H1 (cell line): ENCODE data around the gene SDHAF2. TPM values are rescaled to one million over a fixed set of nuclear protein-coding genes. Genes with fewer than 3 reads are reported as not detected.

Experiments
- CTCF ChIA-PET: fragments of 300-600 bp; sonication (Branson Sonifier 250); formaldehyde crosslinking; loops from one replicate; lab custom pipeline; 2021; ENCODE audit not compliant: partially characterized antibody; lab: Charles Lee
- POLR2A ChIA-PET: fragments of 300-600 bp; sonication (Branson Sonifier 250); formaldehyde crosslinking; loops from one replicate; lab custom pipeline; 2021; ENCODE audit warnings: inconsistent platforms; ENCODE audit not compliant: partially characterized antibody; lab: Charles Lee
- DNase-seq, 2 experiments: peaks; one replicate each; pipeline versions ENCODE4 v3.0.0 to v3.0.0-alpha.2; 2010 to 2022; ENCODE audit warnings: low spot score in 2 of 2, low read depth in 1 of 2, mixed read lengths in 1 of 2
- FAIRE-seq: peaks from 2 replicates; lab custom pipeline; 2011; peaks lifted over from hg19 to GRCh38; lab: Jason Lieb, UNC
- H2AFZ ChIP-seq: 2 replicates; pipeline ENCODE4 v1.8.1; 2012; ENCODE audit warnings: low read length, inconsistent platforms
- H2AK5ac ChIP-seq: 2 replicates; pipeline ENCODE4 v1.6.1; 2013; ENCODE audit warnings: low read depth, low read length
- H2BK120ac ChIP-seq: replicated peaks from 2 replicates; pipeline ENCODE3; 2013; ENCODE audit warnings: low read depth, low read length, inconsistent platforms
- H2BK12ac ChIP-seq: 2 replicates; pipeline ENCODE4 v1.6.1; 2013; ENCODE audit warnings: low read depth, low read length
- H2BK15ac ChIP-seq: 2 replicates; pipeline ENCODE4 v1.6.1; 2013; ENCODE audit warnings: low read length
- H2BK20ac ChIP-seq: 2 replicates; pipeline ENCODE4 v1.6.1; 2013; ENCODE audit warnings: low read length
- H2BK5ac ChIP-seq: 2 replicates; pipeline ENCODE4 v1.6.1; 2013; ENCODE audit warnings: low read depth, low read length
- H3K14ac ChIP-seq: 2 replicates; pipeline ENCODE4 v1.6.1; 2013; ENCODE audit warnings: inconsistent platforms; ENCODE audit not compliant: insufficient read length
- H3K18ac ChIP-seq: 2 replicates; pipeline ENCODE4 v1.6.1; 2013; ENCODE audit warnings: low read length; ENCODE audit errors: extremely low read depth
- H3K23ac ChIP-seq: 2 replicates; pipeline ENCODE4 v1.6.1; 2013; ENCODE audit warnings: inconsistent platforms; ENCODE audit not compliant: insufficient read length
- H3K23me2 ChIP-seq: 2 replicates; pipeline ENCODE4 v1.6.1; 2013; ENCODE audit warnings: low read depth, low read length
- H3K27ac ChIP-seq: 2 replicates; pipeline ENCODE4 v1.6.1; 2011; ENCODE audit warnings: low read depth, low read length, inconsistent platforms
- H3K27me3 ChIP-seq, 4 experiments: replicated peaks in 1 of 4; 1 replicate in 1 of 4; 2 replicates in 3 of 4; pipeline versions ENCODE4 v1.6.1 to v1.8.1; 2011 to 2013; ENCODE audit warnings: low read length in 3 of 4, mild to moderate bottlenecking in 3 of 4, inconsistent platforms in 2 of 4, mixed read lengths in 2 of 4, moderate library complexity in 1 of 4; ENCODE audit not compliant: control insufficient read depth in 3 of 4, insufficient read depth in 3 of 4; ENCODE audit errors: extremely low read depth in 1 of 4
- H3K36me3 ChIP-seq, 4 experiments: 2 replicates each; pipeline versions ENCODE4 v1.6.1 to v1.8.1; 2011 to 2013; ENCODE audit warnings: mild to moderate bottlenecking in 4 of 4, low read length in 3 of 4, moderate library complexity in 2 of 4, control low read depth in 1 of 4, inconsistent platforms in 1 of 4; ENCODE audit not compliant: insufficient read depth in 4 of 4, control insufficient read depth in 2 of 4
- H3K4ac ChIP-seq: replicated peaks from 2 replicates; pipeline ENCODE3; 2013; ENCODE audit warnings: low read length, low read depth, mixed read lengths, inconsistent platforms; ENCODE audit not compliant: insufficient read length
- H3K4me1 ChIP-seq, 4 experiments: replicated peaks in 1 of 4; 1 replicate in 1 of 4; 2 replicates in 3 of 4; pipeline versions ENCODE4 v1.6.1 to v1.8.1; 2011 to 2013; ENCODE audit warnings: low read length in 3 of 4, inconsistent platforms in 2 of 4, mixed read lengths in 1 of 4; ENCODE audit not compliant: insufficient read depth in 4 of 4, control insufficient read depth in 3 of 4
- H3K4me2 ChIP-seq, 2 experiments: 2 replicates each; pipeline versions ENCODE4 v1.6.1 to v1.8.1; 2011 to 2013; ENCODE audit warnings: low read depth in 2 of 2, low read length in 2 of 2, control low read depth in 1 of 2, inconsistent platforms in 1 of 2, mild to moderate bottlenecking in 1 of 2; ENCODE audit not compliant: insufficient read depth in 1 of 2
- H3K4me3 ChIP-seq, 4 experiments: fragments of 200-600, 300-600 bp in 1 of 4; sonication (generic), shearing (Covaris generic), sonication (Bioruptor Twin) in 1 of 4; 2 replicates each; pipeline versions ENCODE4 v1.5.1 to v1.8.1; 2011 to 2016; ENCODE audit warnings: low read length in 4 of 4, low read depth in 3 of 4, control low read depth in 2 of 4, inconsistent platforms in 2 of 4, mild to moderate bottlenecking in 2 of 4, mixed read lengths in 1 of 4, moderate library complexity in 1 of 4; ENCODE audit not compliant: insufficient read depth in 2 of 4; ENCODE audit errors: extremely low read depth in 1 of 4
- H3K56ac ChIP-seq: replicated peaks from 2 replicates; pipeline ENCODE3; 2013; ENCODE audit warnings: low read depth, mild to moderate bottlenecking, mixed read lengths, low read length, inconsistent platforms; ENCODE audit not compliant: insufficient read length
- H3K79me1 ChIP-seq: 2 replicates; pipeline ENCODE4 v1.6.1; 2013; ENCODE audit warnings: low read depth, low read length, control low read depth
- H3K79me2 ChIP-seq, 2 experiments: 2 replicates each; pipeline versions ENCODE4 v1.6.1 to v1.8.1; 2012 to 2013; ENCODE audit warnings: low read length in 2 of 2, mild to moderate bottlenecking in 2 of 2, inconsistent platforms in 1 of 2; ENCODE audit not compliant: insufficient read depth in 2 of 2, control insufficient read depth in 1 of 2
- H3K9ac ChIP-seq, 4 experiments: replicated peaks in 1 of 4; 1 replicate in 1 of 4; 2 replicates in 3 of 4; pipeline versions ENCODE4 v1.6.1 to v1.8.1; 2011 to 2013; ENCODE audit warnings: low read depth in 3 of 4, low read length in 3 of 4, control low read depth in 2 of 4, mild to moderate bottlenecking in 2 of 4, moderate library complexity in 2 of 4, inconsistent platforms in 1 of 4; ENCODE audit errors: extremely low read depth in 1 of 4
- H3K9me3 ChIP-seq, 2 experiments: 2 replicates each; pipeline versions ENCODE4 v1.6.1 to v1.8.1; 2012 to 2013; ENCODE audit warnings: mild to moderate bottlenecking in 2 of 2, moderate library complexity in 2 of 2, control low read depth in 1 of 2, inconsistent platforms in 1 of 2, low read depth in 1 of 2, low read length in 1 of 2, mixed read lengths in 1 of 2; ENCODE audit not compliant: insufficient read depth in 2 of 2
- H4K20me1 ChIP-seq, 2 experiments: replicated peaks in 1 of 2; 2 replicates each; pipeline versions ENCODE3 to v1.8.1; 2011 to 2013; ENCODE audit warnings: inconsistent platforms in 2 of 2, low read length in 2 of 2, mild to moderate bottlenecking in 1 of 2; ENCODE audit not compliant: insufficient read depth in 2 of 2, control insufficient read depth in 1 of 2
- H4K5ac ChIP-seq: 2 replicates; pipeline ENCODE4 v1.6.1; 2013; ENCODE audit warnings: low read length, low read depth, mixed read lengths, inconsistent platforms; ENCODE audit not compliant: insufficient read length
- H4K8ac ChIP-seq: 2 replicates; pipeline ENCODE4 v1.8.0; 2013; ENCODE audit warnings: mild to moderate bottlenecking, moderate library complexity, low read length, inconsistent platforms; ENCODE audit not compliant: insufficient read depth; ENCODE audit errors: extremely low read depth
- H4K91ac ChIP-seq: replicated peaks from 2 replicates; pipeline ENCODE3; 2013; ENCODE audit warnings: low read length, mixed read lengths, inconsistent platforms; ENCODE audit not compliant: insufficient read length
- ASH2L ChIP-seq: fragments of 200-600, 300-600 bp; sonication (generic); IDR thresholded peaks from one replicate; pipeline ENCODE4 v1.7.1; 2017; ENCODE audit warnings: low read length
- EZH2 ChIP-seq: fragments of 200-600 bp; sonication (generic); IDR thresholded peaks from 2 replicates; pipeline ENCODE4 v1.7.1; 2012; ENCODE audit warnings: low read depth, mild to moderate bottlenecking, moderate library complexity, low read length, inconsistent platforms; ENCODE audit not compliant: severe bottlenecking
- FOSL1 ChIP-seq: IDR thresholded peaks from 2 replicates; pipeline ENCODE4 v1.6.1; 2011; ENCODE audit warnings: mild to moderate bottlenecking, low read depth, low read length, moderate library complexity; ENCODE audit not compliant: insufficient read depth
- JUN ChIP-seq: IDR thresholded peaks from 2 replicates; pipeline ENCODE4 v1.6.1; 2011; ENCODE audit warnings: low read depth, mild to moderate bottlenecking, improper control_type of control experiment, low read length
- POLR2AphosphoS5 ChIP-seq: IDR thresholded peaks from 2 replicates; pipeline ENCODE4 v1.6.1; 2011; ENCODE audit warnings: low read depth, low read length
- SAP30 ChIP-seq: fragments of 300-600 bp; sonication (generic); IDR thresholded peaks from 2 replicates; pipeline ENCODE4 v1.7.1; 2012; ENCODE audit warnings: low read length, moderate library complexity, mild to moderate bottlenecking, inconsistent platforms; ENCODE audit not compliant: insufficient read depth, insufficient replicate concordance
- SP4 ChIP-seq: IDR thresholded peaks from 2 replicates; pipeline ENCODE4 v1.6.1; 2012; ENCODE audit warnings: low read length, inconsistent platforms
- SRF ChIP-seq: IDR thresholded peaks from 2 replicates; pipeline ENCODE4 v1.6.1; 2011; ENCODE audit warnings: mild to moderate bottlenecking, low read depth, low read length, moderate library complexity
- USF2 ChIP-seq: IDR thresholded peaks from 2 replicates; pipeline ENCODE4 v1.6.1; 2011; ENCODE audit warnings: low read length, improper control_type of control experiment
- YY1 ChIP-seq: IDR thresholded peaks from 2 replicates; pipeline ENCODE4 v1.6.1; 2011; ENCODE audit warnings: low read depth, mild to moderate bottlenecking, low read length
- WGBS, 2 experiments: shearing (Covaris generic) in 1 of 2; methylation state at CpG; one replicate each; pipeline versions ENCODE4 v1.1.6 to v1.1.7; 2013 to 2015; ENCODE audit warnings: low lambda C conversion rate in 2 of 2, mixed read lengths in 2 of 2, inconsistent platforms in 1 of 2, low coverage in 1 of 2, missing lambda C conversion rate in 1 of 2; ENCODE audit not compliant: insufficient replicate concordance in 2 of 2, insufficient coverage in 1 of 2, insufficient read length in 1 of 2; ENCODE audit errors: extremely low coverage in 1 of 2, missing lambda C conversion rate in 1 of 2; 5-methylcytosine and 5-hydroxymethylcytosine counted together
- polyA plus RNA-seq, 7 experiments: library from polyadenylated mRNA; depleted of rRNA in 3 of 7; stranded (reverse) in 5 of 7; unstranded in 2 of 7; fragments of >200 nt in 5 of 7; fragments of 200-250 nt in 2 of 7; gene quantifications; 1 replicate in 5 of 7; 2 replicates in 1 of 7; 4 replicates in 1 of 7; pipeline versions ENCODE4 v1.2.1 to v1.2.3, GENCODE V29; 2011 to 2013; ENCODE audit warnings: missing spikeins in 2 of 7, mixed read lengths in 2 of 7
- total RNA-seq: library from RNA; stranded (reverse); fragmentation: NEBNext Ultra II Directional; extraction: Animal tissue kit (Norgen Biotek cat#: 25700); gene quantifications from 2 replicates; pipeline ENCODE4 v1.2.1, GENCODE V29; 2021

The SDHAF2 gene
- total and polyA plus RNA-seq, 2 of the 8 experiments (the other 6 are each of a cell fraction or from before 2014, with no cell fraction given), result 41.0 to 114 TPM

- H3K36me3 ChIP-seq, result no peaks in the 10 kb centered on the region; a peak in 1 of 8 replicates
- no peaks in the 10 kb centered on the region; the same call in 1 of the 2 replicates for H3K23me2 ChIP-seq
- 83% methylated on average over 5 of the region's 5 CpGs; no CpG with 5 or more reads in 1 of the 2 experiments for WGBS, 2 experiments
- ChIA-PET POLR2A (interaction anchor here (1.0 to 1.5 kb wide), 3 partner anchors 9 to 30 kb away, joined by 3 to 4 read pairs (median 4); no protein-coding TSS in a partner anchor), CTCF (interaction anchor here (1.2 to 57.8 kb wide), 7 partner anchors 9 to 152 kb away, joined by 3 to 2106 read pairs (median 6); partner anchors contain the start of gene LRRC10B)
- H3K4ac ChIP-seq, result no peak overlapping the region
- H3K4me1 ChIP-seq, result peaks cover 0 to 26% (median 21%) of the 10 kb centered on the region in 4 experiments; a peak in 6 of 7 replicates
- H3K14ac ChIP-seq, result no peak overlapping the region
- H2AFZ ChIP-seq, result no peak overlapping the region
- no peaks in the 10 kb centered on the region for H4K20me1 ChIP-seq
- FAIRE-seq (no peak), DNase-seq (no peak)
- H3K18ac ChIP-seq, result no peak overlapping the region
- no peak overlapping the region for H4K5ac ChIP-seq
- H3K9me3 ChIP-seq, result no peaks in the 10 kb centered on the region
- no peak overlapping the region for H2BK5ac ChIP-seq
- no peak overlapping the region for H4K91ac ChIP-seq
- no peak overlapping the region for H2BK12ac ChIP-seq
- H3K79me2 ChIP-seq, result no peaks in the 10 kb centered on the region
- H3K27me3 ChIP-seq, result 0 out of 7 replicates have a peak, but pooled peaks cover 0 to 2% (median 0%) of the 10 kb centered on the region in 4 experiments
- H3K4me3 ChIP-seq, result no peak overlapping the region
- H2AK5ac ChIP-seq, result no peak overlapping the region
- no peak overlapping the region for H3K23ac ChIP-seq
- no peak overlapping the region for H2BK120ac ChIP-seq
- H3K27ac ChIP-seq, result no peak overlapping the region
- no peak overlapping the region for H2BK20ac ChIP-seq
- no peak overlapping the region for H3K56ac ChIP-seq
- H2BK15ac ChIP-seq, result no peak overlapping the region; the same call in 1 of the 2 replicates
- H3K4me2 ChIP-seq, result no peak overlapping the region
- no peak overlapping the region for H3K9ac ChIP-seq
- H4K8ac ChIP-seq, result no peak overlapping the region
- no peak for TF ChIP-seq POLR2AphosphoS5
- no peak for TF ChIP-seq YY1
- TF ChIP-seq ASH2L, result no peak
- no peak for TF ChIP-seq FOSL1
- TF ChIP-seq JUN, result no peak
- TF ChIP-seq USF2, result no peak
- no peak for TF ChIP-seq SAP30
- no peak for TF ChIP-seq SRF
- TF ChIP-seq EZH2, result no peak
- TF ChIP-seq SP4, result no peak
- no peaks in the 10 kb centered on the region for H3K79me1 ChIP-seq
Measured at GRCh38 chr11:61486779-61487178, 56.9 kb downstream of the SDHAF2 start.
